Heart left ventricle (tissue), 16 donors: ENCODE data around the gene FHL1. TPM values are rescaled to one million over a fixed set of nuclear protein-coding genes. Genes with fewer than 3 reads are reported as not detected.

Experiments used
- ATAC-seq, 4 donors: fragments of 200-7000 bp; cut with Tn5 transposase; one replicate each; pipeline ENCODE4 v1.9.1; 2020 to 2022; ENCODE audit warnings: moderate library complexity in 4 of 4, mild to moderate bottlenecking in 3 of 4, moderate number of reproducible peaks in 1 of 4
- DNase-seq, 5 donors: peaks; one replicate each; pipeline ENCODE4 v3.0.0-alpha.2; 2020
- H3K27ac ChIP-seq, 12 donors: fragments of 200-600 bp; sonication (generic) in 4 of 12; one replicate each; pipeline versions ENCODE4 v1.5.0 to v1.8.0; 2016 to 2022; ENCODE audit warnings: mild to moderate bottlenecking in 2 of 12
- H3K27me3 ChIP-seq, 9 donors: fragments of 200-600 bp; sonication (generic) in 2 of 9; one replicate each; pipeline versions ENCODE4 v1.5.1 to v1.8.0; 2016 to 2022; ENCODE audit warnings: mild to moderate bottlenecking in 3 of 9
- H3K36me3 ChIP-seq, 9 donors: fragments of 200-600 bp; sonication (generic) in 2 of 9; one replicate each; pipeline versions ENCODE4 v1.5.0 to v1.8.0; 2018 to 2022; ENCODE audit warnings: mild to moderate bottlenecking in 2 of 9
- H3K4me1 ChIP-seq, 12 donors: fragments of 200-600 bp; sonication (generic) in 4 of 12; one replicate each; pipeline versions ENCODE4 v1.5.0 to v1.8.0; 2016 to 2022; ENCODE audit warnings: mild to moderate bottlenecking in 3 of 12
- H3K4me3 ChIP-seq, 12 donors: fragments of 200-600 bp; sonication (generic) in 4 of 12; one replicate each; pipeline versions ENCODE4 v1.5.0 to v1.8.0; 2017 to 2022; ENCODE audit warnings: mild to moderate bottlenecking in 9 of 12, moderate library complexity in 4 of 12
- H3K9me3 ChIP-seq, 12 donors: fragments of 200-600 bp; sonication (generic) in 4 of 12; one replicate each; pipeline versions ENCODE4 v1.5.0 to v1.8.0; 2016 to 2022; ENCODE audit warnings: mild to moderate bottlenecking in 1 of 12
- POLR2A ChIP-seq, 2 donors: fragments of 450-650 bp; IDR thresholded peaks; one replicate each; pipeline ENCODE4 v1.6.1; 2017; ENCODE audit warnings: antibody characterized with exemption in 2 of 2, mild to moderate bottlenecking in 2 of 2, moderate library complexity in 2 of 2
- WGBS, 4 donors: extraction: QIAGEN DNeasy Blood & Tissue Kit in 2 of 4; methylation state at CpG; one replicate each; pipeline versions ENCODE4 v1.1.5 to v1.1.7; 2013 to 2018; 5-methylcytosine and 5-hydroxymethylcytosine counted together
- intact Hi-C, 10 donors: fragments of 100-400 bp; cut with DNase I; formaldehyde crosslinking; loops; one replicate each; pipeline versions ENCODE4 v1.11.1 to v1.14.2; 2022
- polyA plus RNA-seq, 2 donors: library from polyadenylated mRNA; stranded (reverse); fragments of 200-250 nt; gene quantifications; one replicate each; pipeline ENCODE4 v1.2.3, GENCODE V29; 2013
- total RNA-seq, 9 donors: library from RNA; depleted of rRNA in 2 of 9; stranded (reverse); fragments of >200 nt in 2 of 9; fragmentation: NEBNext Ultra II Directional in 3 of 9; extraction: Animal tissue kit (Norgen Biotek cat#: 25700) in 3 of 9; gene quantifications; one replicate each; pipeline versions ENCODE4 v1.1.0 to v1.2.4, GENCODE V29; 2016 to 2023
- TF ChIP-seq, protein P1 (sequence below), 12 donors: fragments of 200-600 bp; sonication (generic) in 4 of 12; IDR thresholded peaks; one replicate each; pipeline versions ENCODE4 v1.5.0 to v1.8.0; 2018 to 2022; ENCODE audit warnings: antibody characterized with exemption in 12 of 12, mild to moderate bottlenecking in 5 of 12
- donor health status: ischemic (EF 13 %, LVEDD 7.1; RV severe dilation, severe dysfunction).
- donor health status: healthy with polysubstance abuse.
- donor health status: DM: no; HTN: yes; CAD: no.
- donor health status: DM: no; HTN: no; CAD: no.
- donor health status: ischemic (EF 25% LVEDD 6.9; RV normal size, moderate dysfunction).
- donor health status: ischemic (EF 25% LVEDD 5.7; RV mildly dilated, moderate dysfunction).
- donor health status: healthy.
- donor health status: DM: yes; HTN: yes; CAD: no.
- donor health status: ischemic (EF 35%, LVEDD 5.7; RV mildly dilated, moderate dysfunction).
- donor health status: nonischemic (EF 11% LVEDD 7.7; RV severe dilation, severe dysfunction).
- donor health status: DM: yes; HTN: yes; CAD: no.
- donor health status: PGD.
- donor health status: ischemic (EF 29% LVEDD 5.4; RV normal size, mild dysfunction).
- donor health status: nonischemic (EF 23%, LVEDD 6.1; RV moderate dilation, normal function).

Gene FHL1
- total and polyA plus RNA-seq, 11 donors = 1,119 to 4,800 (median 2,127) TPM

GRCh38 chrX:136142592-136142991 lies 4.7 kb upstream of the FHL1 start:
- no peak overlapping the region for H3K27ac ChIP-seq

DNA sequence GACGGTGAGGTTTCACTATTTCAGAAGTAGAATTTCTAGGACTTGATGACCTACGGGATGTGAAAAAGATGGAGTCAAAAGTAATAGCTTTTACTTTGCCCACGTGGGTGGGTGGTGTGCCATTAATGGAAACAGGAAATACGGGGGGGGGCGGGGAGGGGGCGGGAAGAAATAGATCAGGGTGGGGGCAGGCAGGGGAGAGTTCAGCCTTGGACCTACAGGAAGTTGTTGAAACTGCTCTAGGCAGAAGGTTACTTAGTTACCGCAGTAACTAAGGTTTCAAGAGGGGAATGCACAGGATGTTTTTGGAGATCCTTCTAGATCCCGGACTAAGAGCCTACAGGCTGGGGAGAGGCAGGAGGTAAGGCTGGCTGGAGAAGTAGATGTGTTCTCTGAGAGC lies 3.6 kb upstream of the FHL1 start:
- DNase-seq = no peak
- Histone ChIP-seq H3K27me3 (peaks cover 0 to 18% (median 0%) of the 10 kb centered on the region in 9 donors), H3K36me3 (no peaks in the 10 kb centered on the region), H3K27ac (peak overlapping the region in 2 of 12 donors; percentile 19 to 22), H3K4me3 (peak overlapping the region in 2 of 12 donors; percentile 5 to 9), H3K4me1 (peaks cover 0 to 5% (median 0%) of the 10 kb centered on the region in 12 donors), H3K9me3 (no peaks in the 10 kb centered on the region)
- intact Hi-C loops = no loop called here
- peak in 1 of 4 donors; percentile 44 for ATAC-seq
- no peak for TF ChIP-seq POLR2A (IDR thresholded peaks at IDR 0.05)
- TF ChIP-seq, protein P1, sequence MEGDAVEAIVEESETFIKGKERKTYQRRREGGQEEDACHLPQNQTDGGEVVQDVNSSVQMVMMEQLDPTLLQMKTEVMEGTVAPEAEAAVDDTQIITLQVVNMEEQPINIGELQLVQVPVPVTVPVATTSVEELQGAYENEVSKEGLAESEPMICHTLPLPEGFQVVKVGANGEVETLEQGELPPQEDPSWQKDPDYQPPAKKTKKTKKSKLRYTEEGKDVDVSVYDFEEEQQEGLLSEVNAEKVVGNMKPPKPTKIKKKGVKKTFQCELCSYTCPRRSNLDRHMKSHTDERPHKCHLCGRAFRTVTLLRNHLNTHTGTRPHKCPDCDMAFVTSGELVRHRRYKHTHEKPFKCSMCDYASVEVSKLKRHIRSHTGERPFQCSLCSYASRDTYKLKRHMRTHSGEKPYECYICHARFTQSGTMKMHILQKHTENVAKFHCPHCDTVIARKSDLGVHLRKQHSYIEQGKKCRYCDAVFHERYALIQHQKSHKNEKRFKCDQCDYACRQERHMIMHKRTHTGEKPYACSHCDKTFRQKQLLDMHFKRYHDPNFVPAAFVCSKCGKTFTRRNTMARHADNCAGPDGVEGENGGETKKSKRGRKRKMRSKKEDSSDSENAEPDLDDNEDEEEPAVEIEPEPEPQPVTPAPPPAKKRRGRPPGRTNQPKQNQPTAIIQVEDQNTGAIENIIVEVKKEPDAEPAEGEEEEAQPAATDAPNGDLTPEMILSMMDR (IDR thresholded peaks at IDR 0.05) = no peak
- 38 to 48% (median 42%) methylated on average over 6 to 8 of the region's 8 CpGs for WGBS, 4 donors

More at GRCh38 chrX:136142592-136142991, 4.7 kb upstream of the FHL1 start:
- no peak for DNase-seq
- Histone ChIP-seq H3K27me3 (peaks cover 0 to 13% (median 0%) of the 10 kb centered on the region in 9 donors), H3K9me3 (no peaks in the 10 kb centered on the region), H3K36me3 (no peaks in the 10 kb centered on the region), H3K4me3 (no peak overlapping the region), H3K4me1 (peaks cover 0 to 5% (median 0%) of the 10 kb centered on the region in 12 donors)
- intact Hi-C loops = no loop called here
- 57 to 74% (median 60%) methylated on average over 3 of the region's 3 CpGs for WGBS, 4 donors
- no peak for ATAC-seq
- no peak for TF ChIP-seq POLR2A (IDR thresholded peaks at IDR 0.05)
- TF ChIP-seq, protein P1 (IDR thresholded peaks at IDR 0.05) = no peak

- intact Hi-C loops = loop anchor here in 4 of 10 donors (5.0 kb wide), 1 partner anchor 114 kb away; no protein-coding TSS in a partner anchor
- DNase-seq (peak in 4 of 5 donors; percentile 17 to 41 (median 38)), ATAC-seq (peak in 3 of 4 donors; percentile 16 to 55 (median 24))
- peaks cover 0 to 16% (median 3%) of the 10 kb centered on the region in 12 donors for H3K4me1 ChIP-seq
- 1 to 50% (median 20%) methylated on average over 30 to 57 of the region's 59 CpGs for WGBS, 4 donors
- peaks cover 0 to 19% (median 0%) of the 10 kb centered on the region in 9 donors for H3K27me3 ChIP-seq
- peak overlapping the region; percentile 44 to 97 (median 72) for H3K4me3 ChIP-seq
- no peaks in the 10 kb centered on the region for H3K9me3 ChIP-seq
- H3K36me3 ChIP-seq = no peaks in the 10 kb centered on the region
- peak overlapping the region; percentile 46 to 98 (median 88) for H3K27ac ChIP-seq
- TF ChIP-seq, protein P1 (IDR thresholded peaks at IDR 0.05) = no peak
- TF ChIP-seq POLR2A (IDR thresholded peaks at IDR 0.05) = no peak
Measured at GRCh38 chrX:136146614-136147314, 569 bp upstream of the FHL1 start.

- TF ChIP-seq, protein P1 (IDR thresholded peaks at IDR 0.05) = no peak
- no peak for TF ChIP-seq POLR2A (IDR thresholded peaks at IDR 0.05)
- WGBS, 4 donors = 1 to 40% (median 15%) methylated on average over 16 to 17 of the region's 17 CpGs
- Histone ChIP-seq H3K27me3 (peaks cover 0 to 24% (median 0%) of the 10 kb centered on the region in 9 donors), H3K4me3 (peak overlapping the region in 11 of 12 donors; percentile 58 to 97 (median 74)), H3K4me1 (peaks cover 0 to 16% (median 3%) of the 10 kb centered on the region in 12 donors), H3K27ac (peak overlapping the region in 11 of 12 donors; percentile 85 to 98 (median 91)), H3K9me3 (no peaks in the 10 kb centered on the region), H3K36me3 (no peaks in the 10 kb centered on the region)
- intact Hi-C loops = loop anchor here in 4 of 10 donors (5.0 kb wide), 1 partner anchor 116 kb away; no protein-coding TSS in a partner anchor
- peak in 3 of 4 donors; percentile 3 to 28 (median 5) for ATAC-seq
- peak in 3 of 5 donors; percentile 12 to 45 (median 35) for DNase-seq
Measured at GRCh38 chrX:136147976-136148375, 643 bp downstream of the FHL1 start.
